Endodermal cell (in vitro differentiated cells): Measurements from ENCODE around the gene CALML3. TPM values are rescaled to one million over a fixed set of nuclear protein-coding genes. Genes with fewer than 3 reads are reported as not detected.

Experiments used
- DNase-seq: peaks from one replicate; pipeline ENCODE4 v3.0.0-alpha.2; 2017
- H3K27ac ChIP-seq: 2 replicates; pipeline ENCODE4 v1.5.1; 2013; ENCODE audit warnings: mild to moderate bottlenecking, low read depth, low read length, moderate library complexity
- H3K27me3 ChIP-seq: 2 replicates; pipeline ENCODE4 v1.6.1; 2013; ENCODE audit warnings: mild to moderate bottlenecking, low read length, moderate library complexity; ENCODE audit not compliant: insufficient read depth, control insufficient read depth, poor library complexity, severe bottlenecking
- H3K36me3 ChIP-seq: 2 replicates; pipeline ENCODE4 v1.7.0; 2013; ENCODE audit warnings: mild to moderate bottlenecking, low read length, moderate library complexity; ENCODE audit not compliant: control insufficient read depth, insufficient read depth
- H3K4me1 ChIP-seq: one replicate; pipeline ENCODE4 v1.7.0; 2013; ENCODE audit warnings: low read length; ENCODE audit not compliant: control insufficient read depth, insufficient read depth
- H3K4me3 ChIP-seq: 2 replicates; pipeline ENCODE4 v1.5.1; 2013; ENCODE audit warnings: mild to moderate bottlenecking, low read length, moderate library complexity
- H3K9ac ChIP-seq: 2 replicates; pipeline ENCODE4 v1.6.1; 2013; ENCODE audit warnings: mild to moderate bottlenecking, low read length, moderate library complexity; ENCODE audit not compliant: poor library complexity, severe bottlenecking; ENCODE audit errors: extremely low read depth
- H3K9me3 ChIP-seq: 2 replicates; pipeline ENCODE4 v1.6.1; 2013; ENCODE audit warnings: mild to moderate bottlenecking, low read length, moderate library complexity; ENCODE audit not compliant: control insufficient read depth
- H3K27ac Mint-ChIP-seq: 2 replicates; pipeline ENCODE4 v1.8.0; 2020; ENCODE audit warnings: mixed read lengths
- H3K27me3 Mint-ChIP-seq: 2 replicates; pipeline ENCODE4 v1.8.0; 2021; ENCODE audit warnings: mild to moderate bottlenecking, mixed read lengths; ENCODE audit not compliant: insufficient read depth
- H3K36me3 Mint-ChIP-seq: 2 replicates; pipeline ENCODE4 v1.8.0; 2020; ENCODE audit warnings: low read depth, mixed read lengths
- H3K4me1 Mint-ChIP-seq: 2 replicates; pipeline ENCODE4 v1.8.0; 2020; ENCODE audit warnings: mixed read lengths
- H3K4me3 Mint-ChIP-seq: 2 replicates; pipeline ENCODE4 v1.8.0; 2020; ENCODE audit warnings: mild to moderate bottlenecking, moderate library complexity, mixed read lengths
- H3K9me3 Mint-ChIP-seq: 2 replicates; pipeline ENCODE4 v1.8.0; 2020; ENCODE audit warnings: mild to moderate bottlenecking, mixed read lengths
- WGBS, 2 experiments: methylation state at CpG; one replicate each; pipeline versions ENCODE4 v1.1.5 to v1.1.7; 2013; ENCODE audit warnings: missing lambda C conversion rate in 2 of 2, mixed read lengths in 1 of 2; ENCODE audit not compliant: insufficient coverage in 1 of 2, insufficient read length in 1 of 2; 5-methylcytosine and 5-hydroxymethylcytosine counted together
- total RNA-seq, 2 donors: library from RNA; stranded (reverse); fragmentation: NEBNext Ultra II Directional in 1 of 2; extraction: Animal tissue kit (Norgen Biotek cat#: 25700) in 1 of 2; gene quantifications; 2 replicates in 1 of 2; 3 replicates in 1 of 2; pipeline ENCODE4 v1.2.1, GENCODE V29; 2021
- TF ChIP-seq, protein P1 (sequence below): fragments of 200-600 bp; sonication (generic); conservative IDR thresholded peaks from 2 replicates; pipeline ENCODE4 v1.5.0; 2021; ENCODE audit warnings: antibody characterized with exemption, mild to moderate bottlenecking

The CALML3 gene
- total RNA-seq, 2 donors from 2014 or later, result not detected

GRCh38 chr10:5485948-5486852, 38.6 kb upstream of the CALML3 start:
- H3K27ac Mint-ChIP-seq, result no peak overlapping the region
- Histone ChIP-seq H3K4me3 (no peak overlapping the region), H3K36me3 (no peaks in the 10 kb centered on the region), H3K27me3 (no peaks in the 10 kb centered on the region), H3K9me3 (peaks cover 4% of the 10 kb centered on the region), H3K27ac (no peak overlapping the region), H3K9ac (no peak overlapping the region), H3K4me1 (peaks cover 6% of the 10 kb centered on the region)
- TF ChIP-seq, protein P1, sequence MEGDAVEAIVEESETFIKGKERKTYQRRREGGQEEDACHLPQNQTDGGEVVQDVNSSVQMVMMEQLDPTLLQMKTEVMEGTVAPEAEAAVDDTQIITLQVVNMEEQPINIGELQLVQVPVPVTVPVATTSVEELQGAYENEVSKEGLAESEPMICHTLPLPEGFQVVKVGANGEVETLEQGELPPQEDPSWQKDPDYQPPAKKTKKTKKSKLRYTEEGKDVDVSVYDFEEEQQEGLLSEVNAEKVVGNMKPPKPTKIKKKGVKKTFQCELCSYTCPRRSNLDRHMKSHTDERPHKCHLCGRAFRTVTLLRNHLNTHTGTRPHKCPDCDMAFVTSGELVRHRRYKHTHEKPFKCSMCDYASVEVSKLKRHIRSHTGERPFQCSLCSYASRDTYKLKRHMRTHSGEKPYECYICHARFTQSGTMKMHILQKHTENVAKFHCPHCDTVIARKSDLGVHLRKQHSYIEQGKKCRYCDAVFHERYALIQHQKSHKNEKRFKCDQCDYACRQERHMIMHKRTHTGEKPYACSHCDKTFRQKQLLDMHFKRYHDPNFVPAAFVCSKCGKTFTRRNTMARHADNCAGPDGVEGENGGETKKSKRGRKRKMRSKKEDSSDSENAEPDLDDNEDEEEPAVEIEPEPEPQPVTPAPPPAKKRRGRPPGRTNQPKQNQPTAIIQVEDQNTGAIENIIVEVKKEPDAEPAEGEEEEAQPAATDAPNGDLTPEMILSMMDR, result no peak
- H3K36me3 Mint-ChIP-seq, result no peaks in the 10 kb centered on the region
- peaks cover 10% of the 10 kb centered on the region for H3K27me3 Mint-ChIP-seq
- no peaks in the 10 kb centered on the region for H3K9me3 Mint-ChIP-seq
- no peak overlapping the region for H3K4me3 Mint-ChIP-seq
- DNase-seq, result no peak
- 76 to 93% methylated on average over 4 to 13 of the region's 13 CpGs for WGBS, 2 experiments
- peaks cover 50% of the 10 kb centered on the region for H3K4me1 Mint-ChIP-seq

- Mint-ChIP-seq H3K27me3 (peaks cover 10% of the 10 kb centered on the region), H3K9me3 (peaks cover 2% of the 10 kb centered on the region), H3K27ac (peak overlapping the region; percentile 11), H3K4me3 (no peak overlapping the region), H3K36me3 (no peaks in the 10 kb centered on the region), H3K4me1 (peaks cover 44% of the 10 kb centered on the region)
- H3K27ac ChIP-seq, result no peak overlapping the region
- no peaks in the 10 kb centered on the region for H3K27me3 ChIP-seq
- 83 to 86% methylated on average over 6 to 9 of the region's 9 CpGs for WGBS, 2 experiments
- no peaks in the 10 kb centered on the region for H3K36me3 ChIP-seq
- DNase-seq, result no peak
- H3K4me3 ChIP-seq, result no peak overlapping the region
- H3K4me1 ChIP-seq, result peaks cover 6% of the 10 kb centered on the region
- TF ChIP-seq, protein P1, result no peak
- no peak overlapping the region for H3K9ac ChIP-seq
- H3K9me3 ChIP-seq, result peaks cover 4% of the 10 kb centered on the region
Observed at GRCh38 chr10:5486853-5487235, 37.9 kb upstream of the CALML3 start.

DNA sequence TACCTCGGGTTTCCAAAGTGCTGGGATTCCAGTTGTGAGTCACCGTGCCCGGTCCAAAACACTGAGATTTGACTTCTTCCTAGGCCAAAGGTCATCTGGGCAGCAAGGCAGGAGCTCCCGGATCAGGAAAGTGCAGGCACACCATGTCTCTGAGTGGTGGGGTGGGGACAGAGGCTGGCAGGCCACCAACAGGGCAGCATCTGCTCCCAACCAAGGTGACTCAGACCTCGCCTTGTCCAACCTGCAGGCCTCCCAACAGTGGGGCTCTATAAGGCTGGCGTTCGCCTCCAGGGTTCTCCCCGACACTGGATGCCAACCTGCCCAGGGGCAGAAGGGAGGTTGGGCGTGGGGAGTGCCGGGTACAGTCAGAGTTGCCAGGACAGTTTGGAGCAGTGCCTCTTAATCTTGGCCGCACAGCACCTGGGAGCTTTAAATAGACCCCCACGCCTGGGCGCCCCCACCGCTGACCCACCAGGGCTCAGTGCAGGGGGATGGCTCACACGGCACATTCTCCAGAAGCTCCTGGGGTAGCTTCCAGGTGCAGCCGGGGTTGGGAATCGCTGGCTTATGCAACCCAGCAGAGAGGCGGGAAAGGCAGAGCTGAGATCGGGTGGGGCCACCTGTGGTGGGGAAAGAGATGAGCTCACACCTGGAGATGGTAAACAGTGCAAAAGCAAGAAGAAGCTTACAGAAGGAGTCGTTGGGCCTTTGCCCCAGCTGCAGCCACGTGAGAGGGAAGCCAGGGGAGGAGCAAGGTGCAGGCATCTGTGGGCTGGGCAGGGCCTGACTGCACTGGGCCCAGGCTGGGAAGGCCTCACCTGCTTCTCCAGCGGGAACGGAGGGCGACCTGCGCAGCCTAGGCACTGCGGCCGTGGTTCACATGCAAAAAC, 36.2 kb upstream of the CALML3 start:
- DNase-seq, result peak; percentile 81
- H3K27ac ChIP-seq, result no peak overlapping the region
- H3K9me3 Mint-ChIP-seq, result peaks cover 14% of the 10 kb centered on the region
- H3K4me3 Mint-ChIP-seq, result no peak overlapping the region
- TF ChIP-seq, protein P1, result no peak
- H3K9ac ChIP-seq, result no peak overlapping the region
- no peaks in the 10 kb centered on the region for H3K27me3 ChIP-seq
- 88 to 95% methylated on average over 20 to 27 of the region's 27 CpGs for WGBS, 2 experiments
- no peak overlapping the region for H3K4me3 ChIP-seq
- peaks cover 41% of the 10 kb centered on the region for H3K4me1 Mint-ChIP-seq
- peaks cover 10% of the 10 kb centered on the region for H3K27me3 Mint-ChIP-seq
- H3K27ac Mint-ChIP-seq, result peak overlapping the region; percentile 76
- no peaks in the 10 kb centered on the region for H3K36me3 ChIP-seq
- H3K36me3 Mint-ChIP-seq, result no peaks in the 10 kb centered on the region
- peaks cover 1% of the 10 kb centered on the region for H3K4me1 ChIP-seq
- peaks cover 4% of the 10 kb centered on the region for H3K9me3 ChIP-seq
